NT2/D1 (cell line): ENCODE results near the gene IL3.

ENCODE experiments used
- YY1 ChIP-seq: IDR thresholded peaks from 2 replicates; pipeline ENCODE4 v1.6.1; 2011; ENCODE audit not compliant: insufficient read length, insufficient read depth
- ZNF274 ChIP-seq: IDR thresholded peaks from 2 replicates; pipeline ENCODE4 v1.6.1; 2011; ENCODE audit warnings: mild to moderate bottlenecking, low read depth, low read length

DNA sequence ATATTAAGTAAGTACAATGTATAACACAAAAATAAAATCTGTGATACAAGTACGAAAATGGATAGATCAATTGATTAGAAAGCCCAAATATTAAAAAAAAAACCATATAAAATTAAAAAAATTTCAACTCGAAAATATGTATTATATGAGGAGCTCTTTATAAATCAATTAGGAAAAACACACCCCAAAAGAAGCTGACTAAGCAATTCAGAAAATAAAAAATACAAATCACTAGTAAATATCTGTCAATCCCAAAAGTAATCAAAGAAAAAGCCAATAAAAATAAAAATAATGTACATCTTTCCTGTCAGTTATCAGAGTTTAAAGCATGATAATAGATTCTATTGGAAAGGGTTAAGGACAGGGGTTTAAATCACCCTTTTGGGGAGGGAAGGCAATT, 38.8 kb upstream of the IL3 start:
- TF ChIP-seq ZNF274 (no peak), YY1 (no peak)
